GM23338 (cell line): ENCODE measurements around the gene UBE2L6. TPM values are rescaled to one million over a fixed set of nuclear protein-coding genes. Genes with fewer than 3 reads are reported as not detected.

Source experiments
- ATAC-seq: fragments of 200-7000 bp; cut with Tn5 transposase; 3 replicates; pipeline ENCODE4 v1.9.1; 2020
- DNase-seq: peaks from one replicate; pipeline ENCODE4 v3.0.0-alpha.2; 2015; ENCODE audit warnings: low spot score
- H2AFZ ChIP-seq: fragments of 200-600 bp; sonication (generic); 2 replicates; pipeline ENCODE4 v1.8.0; 2016; ENCODE audit warnings: antibody characterized with exemption, mild to moderate bottlenecking, moderate library complexity
- H3F3A ChIP-seq: fragments of 200-600 bp; sonication (generic); replicated peaks from 2 replicates; pipeline ENCODE4 v1.8.0; 2017; ENCODE audit warnings: antibody characterized with exemption, mixed run types, low read depth
- H3K27ac ChIP-seq: fragments of 200-600 bp; sonication (generic); 2 replicates; pipeline ENCODE4 v1.6.1; 2016; ENCODE audit warnings: low read depth
- H3K27me3 ChIP-seq: fragments of 200-600 bp; sonication (generic); 2 replicates; pipeline ENCODE4 v1.8.0; 2016; ENCODE audit warnings: mild to moderate bottlenecking, mixed run types, moderate library complexity; ENCODE audit not compliant: insufficient read depth
- H3K36me3 ChIP-seq: fragments of 200-600 bp; sonication (generic); 2 replicates; pipeline ENCODE4 v1.8.0; 2016; ENCODE audit warnings: mild to moderate bottlenecking; ENCODE audit not compliant: insufficient read depth
- H3K4me1 ChIP-seq: fragments of 200-600 bp; sonication (generic); 2 replicates; pipeline ENCODE4 v1.8.0; 2016; ENCODE audit warnings: mild to moderate bottlenecking, moderate library complexity; ENCODE audit not compliant: insufficient read depth
- H3K4me2 ChIP-seq: fragments of 200-600 bp; sonication (generic); 2 replicates; pipeline ENCODE4 v1.7.1; 2017; ENCODE audit warnings: mixed run types
- H3K4me3 ChIP-seq: fragments of 200-600 bp; sonication (generic); 2 replicates; pipeline ENCODE4 v1.6.1; 2016; ENCODE audit warnings: mixed run types
- H3K79me2 ChIP-seq: fragments of 200-600 bp; sonication (generic); replicated peaks from 2 replicates; pipeline ENCODE4 v1.8.0; 2017; ENCODE audit warnings: mild to moderate bottlenecking; ENCODE audit not compliant: insufficient read depth
- H3K9me2 ChIP-seq: fragments of 200-600 bp; sonication (generic); 2 replicates; pipeline ENCODE4 v1.8.0; 2017; ENCODE audit not compliant: insufficient read depth
- H4K20me1 ChIP-seq: fragments of 200-600 bp; sonication (generic); replicated peaks from 2 replicates; pipeline ENCODE4 v1.8.0; 2017; ENCODE audit warnings: mild to moderate bottlenecking; ENCODE audit not compliant: insufficient read depth
- H3K27ac Mint-ChIP-seq: 2 replicates; pipeline ENCODE4 v1.8.0; 2020; ENCODE audit warnings: inconsistent platforms, mild to moderate bottlenecking, moderate library complexity, mixed read lengths
- H3K27me3 Mint-ChIP-seq: 3 replicates; pipeline ENCODE4 v1.8.0; 2022; ENCODE audit warnings: low read depth, mild to moderate bottlenecking, moderate library complexity, mixed read lengths, inconsistent platforms; ENCODE audit not compliant: insufficient read depth, poor library complexity
- H3K36me3 Mint-ChIP-seq: 3 replicates; pipeline ENCODE4 v1.8.0; 2021; ENCODE audit warnings: low read depth, mild to moderate bottlenecking, inconsistent platforms, moderate library complexity, mixed read lengths
- H3K4me1 Mint-ChIP-seq: 3 replicates; pipeline ENCODE4 v1.8.0; 2020; ENCODE audit warnings: mild to moderate bottlenecking, inconsistent platforms, mixed read lengths
- H3K4me3 Mint-ChIP-seq: 3 replicates; pipeline ENCODE4 v1.8.0; 2021; ENCODE audit warnings: moderate library complexity, mild to moderate bottlenecking, inconsistent platforms, mixed read lengths
- H3K9me3 Mint-ChIP-seq: 3 replicates; pipeline ENCODE4 v1.8.0; 2020; ENCODE audit warnings: moderate library complexity, mild to moderate bottlenecking, inconsistent platforms, mixed read lengths
- CREB1 ChIP-seq: fragments of 250-450 bp; sonication (Bioruptor Pico); IDR thresholded peaks from 2 replicates; pipeline ENCODE4 v1.5.0; 2020; ENCODE audit warnings: low read depth, mild to moderate bottlenecking, moderate library complexity
- EZH2 ChIP-seq: fragments of 200-600 bp; sonication (generic); IDR thresholded peaks from one replicate; pipeline ENCODE4 v1.8.0; 2017; ENCODE audit warnings: antibody characterized with exemption, mild to moderate bottlenecking, low read depth; ENCODE audit not compliant: unreplicated experiment
- EZH2phosphoT487 ChIP-seq: fragments of 200-600 bp; sonication (generic); IDR thresholded peaks from one replicate; pipeline ENCODE4 v1.8.1; 2018; ENCODE audit warnings: antibody characterized with exemption; ENCODE audit not compliant: unreplicated experiment
- JUNB ChIP-seq: IDR thresholded peaks from one replicate; pipeline ENCODE4 v1.6.1; 2016; ENCODE audit warnings: antibody characterized with exemption; ENCODE audit not compliant: unreplicated experiment
- NANOG ChIP-seq: IDR thresholded peaks from 2 replicates; pipeline ENCODE4 v1.6.1; 2016; ENCODE audit warnings: antibody characterized with exemption, borderline replicate concordance
- POLR2AphosphoS5 ChIP-seq: IDR thresholded peaks from 2 replicates; pipeline ENCODE4 v1.6.1; 2016; ENCODE audit warnings: antibody characterized with exemption, low read depth
- STAT1 ChIP-seq: IDR thresholded peaks from one replicate; pipeline ENCODE4 v1.6.1; 2016; ENCODE audit warnings: antibody characterized with exemption; ENCODE audit not compliant: unreplicated experiment
- ZNF114 ChIP-seq: fragments of 250-450 bp; sonication (Bioruptor Pico); IDR thresholded peaks from 2 replicates; pipeline ENCODE4 v1.5.0; 2020; ENCODE audit warnings: mild to moderate bottlenecking, moderate library complexity
- ZNF331 ChIP-seq: fragments of 250-450 bp; sonication (Bioruptor Pico); IDR thresholded peaks from 2 replicates; pipeline ENCODE4 v1.5.0; 2020; ENCODE audit warnings: low read depth, mild to moderate bottlenecking, moderate library complexity
- polyA plus RNA-seq: library from polyadenylated mRNA; unstranded; fragments of >200 nt; fragmentation: Nextera tagmentation; extraction: Ambion mirVana; gene quantifications from 2 replicates; pipeline ENCODE4 v1.2.1, GENCODE V29; 2016
- total RNA-seq: library from RNA; depleted of rRNA; stranded (reverse); fragments of >200 nt; shearing (Covaris generic); gene quantifications from 2 replicates; pipeline ENCODE4 v1.2.3, GENCODE V29; 2014
- TF ChIP-seq, protein P1 (sequence below): IDR thresholded peaks from one replicate; pipeline ENCODE4 v1.6.1; 2018; ENCODE audit warnings: antibody characterized with exemption; ENCODE audit not compliant: unreplicated experiment
- TF ChIP-seq, protein P2 (sequence below): IDR thresholded peaks from 2 replicates; pipeline ENCODE4 v1.6.1; 2016; ENCODE audit warnings: antibody characterized with exemption
- TF ChIP-seq, protein P3 (sequence below), 2 experiments: fragments of 200-600 bp in 1 of 2; sonication (generic) in 1 of 2; conservative IDR thresholded peaks; 2 replicates each; pipeline versions ENCODE4 v1.5.1 to v1.6.1; 2016 to 2017; ENCODE audit warnings: antibody characterized with exemption in 2 of 2, low read depth in 2 of 2, mild to moderate bottlenecking in 2 of 2, moderate library complexity in 1 of 2
- TF ChIP-seq, protein P4 (sequence below): fragments of 250-450 bp; sonication (Bioruptor Pico); IDR thresholded peaks from 2 replicates; pipeline ENCODE4 v1.5.0; 2020; ENCODE audit warnings: mild to moderate bottlenecking, moderate library complexity

UBE2L6 gene
- total and polyA plus RNA-seq, 2 experiments from 2014 or later: 46.0 to 52.0 TPM

DNA sequence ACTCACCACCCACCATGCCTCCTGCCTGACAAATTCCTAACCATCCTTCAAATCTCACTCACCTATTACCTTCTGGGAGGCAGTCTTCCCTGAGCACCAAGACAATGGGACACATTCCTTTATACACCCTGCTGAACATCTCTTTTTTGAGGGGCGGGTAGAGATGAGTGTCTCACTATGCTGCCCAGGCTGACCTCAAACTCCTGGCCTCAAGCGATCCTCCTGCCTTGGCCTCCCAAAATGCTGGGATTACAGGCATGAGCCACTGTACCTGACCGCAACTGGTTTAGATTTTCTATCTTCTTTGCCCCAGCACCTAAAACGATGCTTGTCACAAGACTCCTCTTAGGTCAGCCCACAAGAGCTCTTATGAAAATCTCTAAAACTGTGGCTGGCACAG is 44.1 kb downstream of the UBE2L6 start:
- Histone ChIP-seq H3K4me1 (peaks cover 17% of the 10 kb centered on the region), H3K27ac (no peak overlapping the region), H2AFZ (no peak overlapping the region), H3K36me3 (no peaks in the 10 kb centered on the region), H4K20me1 (no peaks in the 10 kb centered on the region), H3K4me2 (no peak overlapping the region), H3K27me3 (no peaks in the 10 kb centered on the region), H3K79me2 (peaks cover 12% of the 10 kb centered on the region; the same call in 1 of the 2 replicates), H3K4me3 (no peak overlapping the region), H3F3A (peaks cover 8% of the 10 kb centered on the region), H3K9me2 (no peaks in the 10 kb centered on the region)
- TF ChIP-seq NANOG (no peak), ZNF331 (no peak), CREB1 (no peak), ZNF114 (CRISPR knock-in tag) (no peak), EZH2 (no peak), EZH2phosphoT487 (no peak), STAT1 (no peak), POLR2AphosphoS5 (no peak), JUNB (no peak)
- TF ChIP-seq, protein P1, sequence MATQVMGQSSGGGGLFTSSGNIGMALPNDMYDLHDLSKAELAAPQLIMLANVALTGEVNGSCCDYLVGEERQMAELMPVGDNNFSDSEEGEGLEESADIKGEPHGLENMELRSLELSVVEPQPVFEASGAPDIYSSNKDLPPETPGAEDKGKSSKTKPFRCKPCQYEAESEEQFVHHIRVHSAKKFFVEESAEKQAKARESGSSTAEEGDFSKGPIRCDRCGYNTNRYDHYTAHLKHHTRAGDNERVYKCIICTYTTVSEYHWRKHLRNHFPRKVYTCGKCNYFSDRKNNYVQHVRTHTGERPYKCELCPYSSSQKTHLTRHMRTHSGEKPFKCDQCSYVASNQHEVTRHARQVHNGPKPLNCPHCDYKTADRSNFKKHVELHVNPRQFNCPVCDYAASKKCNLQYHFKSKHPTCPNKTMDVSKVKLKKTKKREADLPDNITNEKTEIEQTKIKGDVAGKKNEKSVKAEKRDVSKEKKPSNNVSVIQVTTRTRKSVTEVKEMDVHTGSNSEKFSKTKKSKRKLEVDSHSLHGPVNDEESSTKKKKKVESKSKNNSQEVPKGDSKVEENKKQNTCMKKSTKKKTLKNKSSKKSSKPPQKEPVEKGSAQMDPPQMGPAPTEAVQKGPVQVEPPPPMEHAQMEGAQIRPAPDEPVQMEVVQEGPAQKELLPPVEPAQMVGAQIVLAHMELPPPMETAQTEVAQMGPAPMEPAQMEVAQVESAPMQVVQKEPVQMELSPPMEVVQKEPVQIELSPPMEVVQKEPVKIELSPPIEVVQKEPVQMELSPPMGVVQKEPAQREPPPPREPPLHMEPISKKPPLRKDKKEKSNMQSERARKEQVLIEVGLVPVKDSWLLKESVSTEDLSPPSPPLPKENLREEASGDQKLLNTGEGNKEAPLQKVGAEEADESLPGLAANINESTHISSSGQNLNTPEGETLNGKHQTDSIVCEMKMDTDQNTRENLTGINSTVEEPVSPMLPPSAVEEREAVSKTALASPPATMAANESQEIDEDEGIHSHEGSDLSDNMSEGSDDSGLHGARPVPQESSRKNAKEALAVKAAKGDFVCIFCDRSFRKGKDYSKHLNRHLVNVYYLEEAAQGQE: no peak
- TF ChIP-seq, protein P2, sequence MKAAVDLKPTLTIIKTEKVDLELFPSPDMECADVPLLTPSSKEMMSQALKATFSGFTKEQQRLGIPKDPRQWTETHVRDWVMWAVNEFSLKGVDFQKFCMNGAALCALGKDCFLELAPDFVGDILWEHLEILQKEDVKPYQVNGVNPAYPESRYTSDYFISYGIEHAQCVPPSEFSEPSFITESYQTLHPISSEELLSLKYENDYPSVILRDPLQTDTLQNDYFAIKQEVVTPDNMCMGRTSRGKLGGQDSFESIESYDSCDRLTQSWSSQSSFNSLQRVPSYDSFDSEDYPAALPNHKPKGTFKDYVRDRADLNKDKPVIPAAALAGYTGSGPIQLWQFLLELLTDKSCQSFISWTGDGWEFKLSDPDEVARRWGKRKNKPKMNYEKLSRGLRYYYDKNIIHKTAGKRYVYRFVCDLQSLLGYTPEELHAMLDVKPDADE: no peak
- TF ChIP-seq, protein P3, sequence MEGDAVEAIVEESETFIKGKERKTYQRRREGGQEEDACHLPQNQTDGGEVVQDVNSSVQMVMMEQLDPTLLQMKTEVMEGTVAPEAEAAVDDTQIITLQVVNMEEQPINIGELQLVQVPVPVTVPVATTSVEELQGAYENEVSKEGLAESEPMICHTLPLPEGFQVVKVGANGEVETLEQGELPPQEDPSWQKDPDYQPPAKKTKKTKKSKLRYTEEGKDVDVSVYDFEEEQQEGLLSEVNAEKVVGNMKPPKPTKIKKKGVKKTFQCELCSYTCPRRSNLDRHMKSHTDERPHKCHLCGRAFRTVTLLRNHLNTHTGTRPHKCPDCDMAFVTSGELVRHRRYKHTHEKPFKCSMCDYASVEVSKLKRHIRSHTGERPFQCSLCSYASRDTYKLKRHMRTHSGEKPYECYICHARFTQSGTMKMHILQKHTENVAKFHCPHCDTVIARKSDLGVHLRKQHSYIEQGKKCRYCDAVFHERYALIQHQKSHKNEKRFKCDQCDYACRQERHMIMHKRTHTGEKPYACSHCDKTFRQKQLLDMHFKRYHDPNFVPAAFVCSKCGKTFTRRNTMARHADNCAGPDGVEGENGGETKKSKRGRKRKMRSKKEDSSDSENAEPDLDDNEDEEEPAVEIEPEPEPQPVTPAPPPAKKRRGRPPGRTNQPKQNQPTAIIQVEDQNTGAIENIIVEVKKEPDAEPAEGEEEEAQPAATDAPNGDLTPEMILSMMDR (conservative IDR thresholded peaks at IDR 0.05; ENCODE audit: low read depth in 2 of 2): no peak
- TF ChIP-seq, protein P4, sequence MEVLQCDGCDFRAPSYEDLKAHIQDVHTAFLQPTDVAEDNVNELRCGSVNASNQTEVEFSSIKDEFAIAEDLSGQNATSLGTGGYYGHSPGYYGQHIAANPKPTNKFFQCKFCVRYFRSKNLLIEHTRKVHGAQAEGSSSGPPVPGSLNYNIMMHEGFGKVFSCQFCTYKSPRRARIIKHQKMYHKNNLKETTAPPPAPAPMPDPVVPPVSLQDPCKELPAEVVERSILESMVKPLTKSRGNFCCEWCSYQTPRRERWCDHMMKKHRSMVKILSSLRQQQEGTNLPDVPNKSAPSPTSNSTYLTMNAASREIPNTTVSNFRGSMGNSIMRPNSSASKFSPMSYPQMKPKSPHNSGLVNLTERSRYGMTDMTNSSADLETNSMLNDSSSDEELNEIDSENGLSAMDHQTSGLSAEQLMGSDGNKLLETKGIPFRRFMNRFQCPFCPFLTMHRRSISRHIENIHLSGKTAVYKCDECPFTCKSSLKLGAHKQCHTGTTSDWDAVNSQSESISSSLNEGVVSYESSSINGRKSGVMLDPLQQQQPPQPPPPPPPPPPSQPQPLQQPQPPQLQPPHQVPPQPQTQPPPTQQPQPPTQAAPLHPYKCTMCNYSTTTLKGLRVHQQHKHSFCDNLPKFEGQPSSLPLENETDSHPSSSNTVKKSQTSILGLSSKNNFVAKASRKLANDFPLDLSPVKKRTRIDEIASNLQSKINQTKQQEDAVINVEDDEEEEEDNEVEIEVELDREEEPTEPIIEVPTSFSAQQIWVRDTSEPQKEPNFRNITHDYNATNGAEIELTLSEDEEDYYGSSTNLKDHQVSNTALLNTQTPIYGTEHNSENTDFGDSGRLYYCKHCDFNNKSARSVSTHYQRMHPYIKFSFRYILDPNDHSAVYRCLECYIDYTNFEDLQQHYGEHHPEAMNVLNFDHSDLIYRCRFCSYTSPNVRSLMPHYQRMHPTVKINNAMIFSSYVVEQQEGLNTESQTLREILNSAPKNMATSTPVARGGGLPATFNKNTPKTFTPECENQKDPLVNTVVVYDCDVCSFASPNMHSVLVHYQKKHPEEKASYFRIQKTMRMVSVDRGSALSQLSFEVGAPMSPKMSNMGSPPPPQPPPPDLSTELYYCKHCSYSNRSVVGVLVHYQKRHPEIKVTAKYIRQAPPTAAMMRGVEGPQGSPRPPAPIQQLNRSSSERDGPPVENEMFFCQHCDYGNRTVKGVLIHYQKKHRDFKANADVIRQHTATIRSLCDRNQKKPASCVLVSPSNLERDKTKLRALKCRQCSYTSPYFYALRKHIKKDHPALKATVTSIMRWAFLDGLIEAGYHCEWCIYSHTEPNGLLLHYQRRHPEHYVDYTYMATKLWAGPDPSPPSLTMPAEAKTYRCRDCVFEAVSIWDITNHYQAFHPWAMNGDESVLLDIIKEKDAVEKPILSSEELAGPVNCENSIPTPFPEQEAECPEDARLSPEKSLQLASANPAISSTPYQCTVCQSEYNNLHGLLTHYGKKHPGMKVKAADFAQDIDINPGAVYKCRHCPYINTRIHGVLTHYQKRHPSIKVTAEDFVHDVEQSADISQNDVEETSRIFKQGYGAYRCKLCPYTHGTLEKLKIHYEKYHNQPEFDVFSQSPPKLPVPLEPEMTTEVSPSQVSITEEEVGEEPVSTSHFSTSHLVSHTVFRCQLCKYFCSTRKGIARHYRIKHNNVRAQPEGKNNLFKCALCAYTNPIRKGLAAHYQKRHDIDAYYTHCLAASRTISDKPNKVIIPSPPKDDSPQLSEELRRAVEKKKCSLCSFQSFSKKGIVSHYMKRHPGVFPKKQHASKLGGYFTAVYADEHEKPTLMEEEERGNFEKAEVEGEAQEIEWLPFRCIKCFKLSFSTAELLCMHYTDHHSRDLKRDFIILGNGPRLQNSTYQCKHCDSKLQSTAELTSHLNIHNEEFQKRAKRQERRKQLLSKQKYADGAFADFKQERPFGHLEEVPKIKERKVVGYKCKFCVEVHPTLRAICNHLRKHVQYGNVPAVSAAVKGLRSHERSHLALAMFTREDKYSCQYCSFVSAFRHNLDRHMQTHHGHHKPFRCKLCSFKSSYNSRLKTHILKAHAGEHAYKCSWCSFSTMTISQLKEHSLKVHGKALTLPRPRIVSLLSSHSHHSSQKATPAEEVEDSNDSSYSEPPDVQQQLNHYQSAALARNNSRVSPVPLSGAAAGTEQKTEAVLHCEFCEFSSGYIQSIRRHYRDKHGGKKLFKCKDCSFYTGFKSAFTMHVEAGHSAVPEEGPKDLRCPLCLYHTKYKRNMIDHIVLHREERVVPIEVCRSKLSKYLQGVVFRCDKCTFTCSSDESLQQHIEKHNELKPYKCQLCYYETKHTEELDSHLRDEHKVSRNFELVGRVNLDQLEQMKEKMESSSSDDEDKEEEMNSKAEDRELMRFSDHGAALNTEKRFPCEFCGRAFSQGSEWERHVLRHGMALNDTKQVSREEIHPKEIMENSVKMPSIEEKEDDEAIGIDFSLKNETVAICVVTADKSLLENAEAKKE (CRISPR knock-in tag): no peak
- DNase-seq (no peak), ATAC-seq (no peak)
- Mint-ChIP-seq H3K4me1 (peaks cover 19% of the 10 kb centered on the region), H3K36me3 (peaks cover 26% of the 10 kb centered on the region), H3K27ac (no peak overlapping the region), H3K4me3 (no peak overlapping the region), H3K9me3 (no peaks in the 10 kb centered on the region; the same call in 1 of the 3 replicates), H3K27me3 (peaks cover 11% of the 10 kb centered on the region)
